ENCODE measurements around the gene SCYGR6.
"Not testable (repeated sequence)": the region's sequence is repeated elsewhere in the genome, so short reads cannot be mapped to it uniquely, and the experiment has no call there.

The SCYGR6 gene

GRCh38 chr2:227724394-227725039 lies at the start of gene SCYGR6:
TSS of gene SCYGR6 (minus strand) at chr2:227724757. CDS start at chr2:227724757, 0 bp downstream.
- DNase-seq (ENCODE audit: low read depth) = no peak

- DNase-seq (ENCODE audit: low read depth) = no peak
These were observed 49.6 kb upstream of the SCYGR6 start for GRCh38 chr2:227774011-227774624.

GRCh38 chr2:227772932-227773331 lies 48.4 kb upstream of the SCYGR6 start:
- no peak for DNase-seq (ENCODE audit: low read depth)

- DNase-seq (ENCODE audit: low read depth) = no peak
These were observed 47.7 kb upstream of the SCYGR6 start for GRCh38 chr2:227772197-227772661.

GRCh38 chr2:227767830-227768229 lies 43.3 kb upstream of the SCYGR6 start:
- no peak for DNase-seq (ENCODE audit: low read depth)

- DNase-seq (ENCODE audit: low read depth) = peak; percentile 10
These were observed 41.9 kb upstream of the SCYGR6 start for GRCh38 chr2:227766373-227766883.

- DNase-seq (ENCODE audit: low read depth) = no peak
These were observed 41.3 kb upstream of the SCYGR6 start for GRCh38 chr2:227765788-227766372.

GRCh38 chr2:227761740-227762476 lies 37.4 kb upstream of the SCYGR6 start:
- no peak for DNase-seq (ENCODE audit: low read depth)

GRCh38 chr2:227759411-227760118 lies 35.0 kb upstream of the SCYGR6 start:
- DNase-seq (ENCODE audit: low read depth) = no peak

GRCh38 chr2:227756261-227756660 lies 31.7 kb upstream of the SCYGR6 start:
- not testable (repeated sequence) for DNase-seq (ENCODE audit: low read depth)

GRCh38 chr2:227748079-227748478 lies 23.5 kb upstream of the SCYGR6 start:
- DNase-seq (ENCODE audit: low read depth) = no peak

- DNase-seq (ENCODE audit: low read depth) = no peak
These were observed 21.0 kb upstream of the SCYGR6 start, which contains the start of gene SCYGR8 for GRCh38 chr2:227745594-227745993. TSS of gene SCYGR8 (plus strand) at chr2:227745894. CDS start at chr2:227745894, 0 bp downstream.

- DNase-seq (ENCODE audit: low read depth) = not testable (repeated sequence)
These were observed 16.1 kb upstream of the SCYGR6 start for GRCh38 chr2:227740705-227741104.

- DNase-seq (ENCODE audit: low read depth) = no peak
These were observed 14.8 kb upstream of the SCYGR6 start for GRCh38 chr2:227739351-227739750.

- DNase-seq (ENCODE audit: low read depth) = no peak
These were observed 3.5 kb upstream of the SCYGR6 start, which contains the start of gene SCYGR7 for GRCh38 chr2:227728035-227728434. TSS of gene SCYGR7 (plus strand) at chr2:227728335. CDS start at chr2:227728335, 0 bp downstream.

- not testable (repeated sequence) for DNase-seq (ENCODE audit: low read depth)
These were observed 1.7 kb downstream of the SCYGR6 start for GRCh38 chr2:227722821-227723220.

GRCh38 chr2:227720680-227721079 lies 3.9 kb downstream of the SCYGR6 start:
- DNase-seq (ENCODE audit: low read depth) = no peak

- DNase-seq (ENCODE audit: low read depth) = no peak
These were observed 4.9 kb downstream of the SCYGR6 start for GRCh38 chr2:227719641-227720040.

- no peak for DNase-seq (ENCODE audit: low read depth)
These were observed 6.6 kb downstream of the SCYGR6 start, which contains the start of gene SLC19A3 for GRCh38 chr2:227717687-227718567. TSS of gene SLC19A3 (minus strand) at chr2:227718028. CDS start at chr2:227702318, 15,710 bp downstream.

- DNase-seq (ENCODE audit: low read depth) = no peak
These were observed 8.1 kb downstream of the SCYGR6 start for GRCh38 chr2:227716501-227716900.

All from stimulated activated CD8-positive, alpha-beta memory T cell treated with anti-CD3 and anti-CD28 coated beads, Interleukin-12 subunit alpha, Interleukin-12 subunit beta, amount 100 ng/mL, for 4 hours (primary cell).